ENCODE data around the gene RELL2. TPM values are rescaled to one million over a fixed set of nuclear protein-coding genes. Genes with fewer than 3 reads are reported as not detected.
A peak's percentile ranks its signal among the peaks of the same experiment; 100 is the strongest.

Gene RELL2
- polyA plus RNA-seq, 1 of the 3 experiments (the other 2 are of a cell fraction) = 15.6 TPM

GRCh38 chr5:141681295-141681694 lies 44.5 kb downstream of the RELL2 start:
- Histone ChIP-seq H3K4me3 (ENCODE audit: low read depth in 2 of 2, low read length in 1 of 2) (peak overlapping the region; percentile 52 to 55), H4K20me1 (ENCODE audit: insufficient read depth) (no peaks in the 10 kb centered on the region), H3K9ac (peak overlapping the region; percentile 79), H3K27me3 (ENCODE audit: insufficient read depth) (no peaks in the 10 kb centered on the region), H3K9me2 (no peaks in the 10 kb centered on the region), H3K4me2 (peak overlapping the region; percentile 69), H3K4me1 (ENCODE audit: control insufficient read depth in 1 of 2, insufficient read depth in 2 of 2, low read depth in 1 of 2, low read length in 1 of 2) (peaks cover 19 to 40% of the 10 kb centered on the region in 2 experiments; a peak in 3 of 4 replicates), H3F3A (replicated peaks; ENCODE audit: insufficient read depth) (peaks cover 22% of the 10 kb centered on the region), H3K36me3 (replicated peaks in 1 of 2; ENCODE audit: control insufficient read depth in 1 of 2, insufficient read depth in 2 of 2, low read length in 1 of 2) (peaks cover 8 to 18% of the 10 kb centered on the region in 2 experiments), H3K27ac (ENCODE audit: low read depth in 2 of 2, low read length in 1 of 2) (peak overlapping the region; percentile 72 to 96), H3K79me2 (ENCODE audit: insufficient read depth) (peaks cover 20% of the 10 kb centered on the region; the same call in 1 of the 2 replicates), H3K9me3 (no peaks in the 10 kb centered on the region), H2AFZ (ENCODE audit: low read depth) (peak overlapping the region; percentile 81)
- ChIA-PET POLR2A (interaction anchor here (1.0 to 2.0 kb wide), 5 partner anchors 11 to 288 kb away, joined by 3 to 6 read pairs (median 5); partner anchors contain the start of gene RNF14), CTCF (interaction anchor here (0.7 to 4.8 kb wide), 7 partner anchors 11 to 288 kb away, joined by 3 to 50 read pairs (median 8); partner anchors contain the start of gene RNF14)
- 32% methylated on average over 2 of the region's 2 CpGs for WGBS (ENCODE audit: low lambda C conversion rate)
- TF ChIP-seq TAF1 (IDR thresholded peaks at IDR 0.05; ENCODE audit: borderline replicate concordance, low read depth, low read length) (no peak), RXRA (IDR thresholded peaks at IDR 0.05; ENCODE audit: borderline replicate concordance, low read depth) (no peak), YY1 (IDR thresholded peaks at IDR 0.05; ENCODE audit: low read depth) (no peak), GATA2 (CRISPR knock-in tag; IDR thresholded peaks at IDR 0.05) (no peak), MEF2A (IDR thresholded peaks at IDR 0.05; ENCODE audit: borderline replicate concordance, low read depth) (no peak), RAD21 (IDR thresholded peaks at IDR 0.05; ENCODE audit: low read length) (no peak), RFX5 (IDR thresholded peaks at IDR 0.05; ENCODE audit: low read length) (no peak), CHD2 (IDR thresholded peaks at IDR 0.05; ENCODE audit: low read length, partially characterized antibody) (no peak), RCOR1 (IDR thresholded peaks at IDR 0.05; ENCODE audit: low read length) (no peak), MXI1 (IDR thresholded peaks at IDR 0.05; ENCODE audit: low read depth, low read length) (no peak)
- DNase-seq = peak; percentile 43

GRCh38 chr5:141681695-141682641 lies 45.2 kb downstream of the RELL2 start, which contains the start of gene ARAP3:
Gene ARAP3 (minus strand): TSS chr5:141682230. CDS start chr5:141680486, 1,744 bp downstream.
- H3K9me3 ChIP-seq = no peaks in the 10 kb centered on the region
- H3K36me3 ChIP-seq (replicated peaks in 1 of 2; ENCODE audit: control insufficient read depth in 1 of 2, insufficient read depth in 2 of 2, low read length in 1 of 2) = peaks cover 8 to 14% of the 10 kb centered on the region in 2 experiments
- POLR2A ChIA-PET = interaction anchor here (1.5 to 2.6 kb wide), 4 partner anchors 199 to 287 kb away, joined by 5 to 8 read pairs (median 6); partner anchors contain the start of genes DELE1 and RNF14
- H3K9me2 ChIP-seq = no peaks in the 10 kb centered on the region
- CTCF ChIA-PET = interaction anchor here (1.0 to 5.5 kb wide), 11 partner anchors 11 to 287 kb away, joined by 3 to 50 read pairs (median 8); partner anchors contain the start of genes PCDH1 and RNF14
- H3K9ac ChIP-seq = peak within 1 kb of the TSS; percentile 79
- peak within 1 kb of the TSS; percentile 52 to 55 for H3K4me3 ChIP-seq (ENCODE audit: low read depth in 2 of 2, low read length in 1 of 2)
- DNase-seq = peak; percentile 91
- no peaks in the 10 kb centered on the region for H4K20me1 ChIP-seq (ENCODE audit: insufficient read depth)
- no peaks in the 10 kb centered on the region for H3K27me3 ChIP-seq (ENCODE audit: insufficient read depth)
- peak within 1 kb of the TSS; percentile 69 for H3K4me2 ChIP-seq
- peak within 1 kb of the TSS; percentile 72 to 96 for H3K27ac ChIP-seq (ENCODE audit: low read depth in 2 of 2, low read length in 1 of 2)
- H3F3A ChIP-seq (replicated peaks; ENCODE audit: insufficient read depth) = peaks cover 22% of the 10 kb centered on the region
- peaks cover 19 to 40% of the 10 kb centered on the region in 2 experiments; a peak in 3 of 4 replicates for H3K4me1 ChIP-seq (ENCODE audit: control insufficient read depth in 1 of 2, insufficient read depth in 2 of 2, low read depth in 1 of 2, low read length in 1 of 2)
- H3K79me2 ChIP-seq (ENCODE audit: insufficient read depth) = peaks cover 20% of the 10 kb centered on the region; the same call in 1 of the 2 replicates
- H2AFZ ChIP-seq (ENCODE audit: low read depth) = peak within 1 kb of the TSS; percentile 81
- WGBS (ENCODE audit: low lambda C conversion rate) = 2% methylated on average over 35 of the region's 77 CpGs
- no peak for TF ChIP-seq RAD21 (IDR thresholded peaks at IDR 0.05; ENCODE audit: low read length)
- no peak; the same call in 1 of the 2 replicates for TF ChIP-seq TCF12 (IDR thresholded peaks at IDR 0.05)
- 0 out of 2 replicates have a peak, but pooled peaks have one; percentile 26 for TF ChIP-seq USF1 (IDR thresholded peaks at IDR 0.05; ENCODE audit: borderline replicate concordance, low read depth)
- TF ChIP-seq CTCF (IDR thresholded peaks at IDR 0.05) = no peak
- TF ChIP-seq TEAD4 (IDR thresholded peaks at IDR 0.05; ENCODE audit: borderline replicate concordance, insufficient read depth) = no peak
- no peak for TF ChIP-seq ZBTB33 (IDR thresholded peaks at IDR 0.05; ENCODE audit: borderline replicate concordance, low read depth)
- no peak for TF ChIP-seq MEF2A (IDR thresholded peaks at IDR 0.05; ENCODE audit: borderline replicate concordance, low read depth)
- TF ChIP-seq POLR2AphosphoS5 (IDR thresholded peaks at IDR 0.05; ENCODE audit: low read depth, low read length) = peak; percentile 80
- no peak for TF ChIP-seq FOXM1 (IDR thresholded peaks at IDR 0.05; ENCODE audit: low read depth)
- peak; percentile 97 for TF ChIP-seq MAX (IDR thresholded peaks at IDR 0.05; ENCODE audit: low read depth)
- TF ChIP-seq FOXJ3 (CRISPR knock-in tag; IDR thresholded peaks at IDR 0.05) = no peak; the same call in 1 of the 2 replicates
- TF ChIP-seq TAF1 (IDR thresholded peaks at IDR 0.05; ENCODE audit: borderline replicate concordance, low read depth, low read length) = peak; percentile 61; the same call in 1 of the 2 replicates
- no peak for TF ChIP-seq YY1 (IDR thresholded peaks at IDR 0.05; ENCODE audit: low read depth)
- TF ChIP-seq RCOR1 (IDR thresholded peaks at IDR 0.05; ENCODE audit: low read length) = no peak
- peak; percentile 73 for TF ChIP-seq NFIC (IDR thresholded peaks at IDR 0.05; ENCODE audit: borderline replicate concordance)

All from SK-N-SH (cell line).